K562 (cell line): Measurements from ENCODE around the gene DUS3L. TPM values are rescaled to one million over a fixed set of nuclear protein-coding genes. Genes with fewer than 3 reads are reported as not detected.

Experiments used
- ARNT ChIP-seq, 2 experiments: fragments of 450-650 bp; IDR thresholded peaks; 2 replicates each; pipeline ENCODE4 v1.6.1; 2016; ENCODE audit warnings: mild to moderate bottlenecking in 1 of 2
- BCL6 ChIP-seq: fragments of 250-450 bp; sonication (Bioruptor Pico); IDR thresholded peaks from 2 replicates; pipeline ENCODE4 v1.4.0; 2020
- CREB3 ChIP-seq: fragments of 450-650 bp; conservative IDR thresholded peaks from 2 replicates; pipeline ENCODE4 v1.6.1; 2016; ENCODE audit warnings: missing genetic modification characterization, low read depth, mild to moderate bottlenecking, missing compliant biosample characterization, moderate library complexity
- DACH1 ChIP-seq: fragments of 450-650 bp; IDR thresholded peaks from 2 replicates; pipeline ENCODE4 v1.6.1; 2018; ENCODE audit not compliant: partially characterized antibody
- DMBX1 ChIP-seq: fragments of 250-450 bp; sonication (Bioruptor Pico); IDR thresholded peaks from 2 replicates; pipeline ENCODE4 v1.8.0; 2022; ENCODE audit warnings: inconsistent platforms, mild to moderate bottlenecking, moderate library complexity, borderline replicate concordance
- EGR1 ChIP-seq: fragments of 450-650 bp; conservative IDR thresholded peaks from 2 replicates; pipeline ENCODE4 v1.6.1; 2017; ENCODE audit warnings: mild to moderate bottlenecking
- EHMT2 ChIP-seq: fragments of 450-650 bp; IDR thresholded peaks from 2 replicates; pipeline ENCODE4 v1.6.1; 2018; ENCODE audit warnings: antibody characterized with exemption
- ERF ChIP-seq: fragments of 450-650 bp; formaldehyde crosslinking; IDR thresholded peaks from 2 replicates; pipeline ENCODE4 v1.4.0; 2020; ENCODE audit warnings: mild to moderate bottlenecking, mixed read lengths
- FOXP1 ChIP-seq: sonication (generic); formaldehyde crosslinking; IDR thresholded peaks from 2 replicates; pipeline ENCODE4 v1.8.0; 2022; ENCODE audit warnings: mild to moderate bottlenecking, missing genetic modification reagents
- IRF1 ChIP-seq: sonication (generic); formaldehyde crosslinking; IDR thresholded peaks from 2 replicates; pipeline ENCODE4 v1.8.0; 2022; ENCODE audit warnings: missing genetic modification reagents, mild to moderate bottlenecking, borderline replicate concordance
- JUND ChIP-seq, 2 experiments: IDR thresholded peaks; 2 replicates in 1 of 2; 3 replicates in 1 of 2; pipeline ENCODE4 v1.6.1; 2011; ENCODE audit warnings: borderline replicate concordance in 2 of 2, low read depth in 2 of 2, low read length in 2 of 2, improper control_type of control experiment in 1 of 2, missing biosample characterization in 1 of 2, missing genetic modification characterization in 1 of 2, missing genetic modification reagents in 1 of 2
- MBD2 ChIP-seq: sonication (generic); IDR thresholded peaks from 2 replicates; pipeline ENCODE4 v1.6.1; 2016; ENCODE audit warnings: low read depth, borderline replicate concordance
- MCM5 ChIP-seq: fragments of 450-650 bp; IDR thresholded peaks from 2 replicates; pipeline ENCODE4 v1.6.1; 2016; ENCODE audit warnings: low read depth
- POLR2A ChIP-seq: fragments of 450-650 bp; conservative IDR thresholded peaks from 2 replicates; pipeline ENCODE4 v1.6.1; 2016
- RBM39 ChIP-seq: fragments of 200-400 bp; formaldehyde crosslinking; optimal IDR thresholded peaks from 2 replicates; pipeline ENCODE3; 2018; ENCODE audit warnings: low read depth, low read length
- SAFB ChIP-seq: fragments of 200-400 bp; formaldehyde crosslinking; IDR thresholded peaks from 2 replicates; pipeline ENCODE4 v1.6.1; 2017; ENCODE audit warnings: low read depth, low read length, borderline replicate concordance
- SMAD3 ChIP-seq: fragments of 450-650 bp; formaldehyde crosslinking; conservative IDR thresholded peaks from 2 replicates; pipeline ENCODE4 v1.4.0; 2020; ENCODE audit warnings: mild to moderate bottlenecking
- TAF7 ChIP-seq: fragments of 450-650 bp; IDR thresholded peaks from 2 replicates; pipeline ENCODE4 v1.6.1; 2016; ENCODE audit warnings: missing genetic modification characterization, missing compliant biosample characterization
- TCF7 ChIP-seq: sonication (generic); IDR thresholded peaks from 2 replicates; pipeline ENCODE4 v1.6.1; 2016; ENCODE audit warnings: antibody characterized with exemption, borderline replicate concordance
- TRIM24 ChIP-seq, 2 experiments: fragments of 450-650 bp; IDR thresholded peaks; 2 replicates each; pipeline ENCODE4 v1.6.1; 2016
- TRIM25 ChIP-seq: fragments of 450-650 bp; IDR thresholded peaks from 2 replicates; pipeline ENCODE4 v1.7.0; 2016; ENCODE audit warnings: borderline replicate concordance
- ZBTB43 ChIP-seq: sonication (generic); formaldehyde crosslinking; IDR thresholded peaks from 2 replicates; pipeline ENCODE4 v1.8.0; 2023; ENCODE audit warnings: mild to moderate bottlenecking, missing genetic modification reagents
- ZNF12 ChIP-seq: sonication (generic); formaldehyde crosslinking; IDR thresholded peaks from 2 replicates; pipeline ENCODE4 v1.4.0; 2020; ENCODE audit warnings: mild to moderate bottlenecking, missing genetic modification reagents
- ZNF232 ChIP-seq: sonication (generic); formaldehyde crosslinking; IDR thresholded peaks from 2 replicates; pipeline ENCODE4 v1.8.0; 2022; ENCODE audit warnings: mild to moderate bottlenecking, missing genetic modification reagents
- polyA plus RNA-seq, 8 experiments: library from polyadenylated mRNA; depleted of rRNA in 4 of 8; stranded (reverse) in 5 of 8; unstranded in 3 of 8; fragments of >200 nt; fragmentation: Nextera tagmentation in 2 of 8; fragmentation: Illumina TruSeq in 1 of 8; extraction: Ambion mirVana in 2 of 8; extraction: Trizol in 1 of 8; gene quantifications; 2 replicates each; pipeline versions ENCODE4 v1.2.1 to v1.2.3, GENCODE V29; 2011 to 2014; ENCODE audit warnings: inconsistent platforms in 1 of 8, missing spikeins in 1 of 8
- total RNA-seq, 7 experiments: library from RNA; depleted of rRNA in 6 of 7; stranded (reverse); fragments of >200 nt in 6 of 7; fragmentation: Illumina TruSeq in 2 of 7; extraction: Trizol in 2 of 7; gene quantifications; 2 replicates each; pipeline versions ENCODE4 v1.2.1 to v1.2.3, GENCODE V29; 2011 to 2021; ENCODE audit warnings: low replicate concordance in 1 of 7

The DUS3L gene
- total and polyA plus RNA-seq, 9 of the 15 experiments (the other 6 are each of a cell fraction or from before 2014, with no cell fraction given): 1.7 to 102 (median 77.5) TPM

GRCh38 chr19:5799247-5800241 is 8.6 kb upstream of the DUS3L start (continued):
- no peak for TF ChIP-seq IRF1 (CRISPR knock-in tag)
- TF ChIP-seq MCM5: no peak
- 0 out of 2 replicates have a peak, but pooled peaks have one; percentile 5 for TF ChIP-seq ZNF12 (CRISPR knock-in tag)
- TF ChIP-seq MBD2: peak; percentile 76
- TF ChIP-seq ARNT (IDR thresholded peaks at IDR 0.05): peak; percentile 34 to 67; a peak in 2 of 4 replicates
- TF ChIP-seq SAFB: no peak
- no peak for TF ChIP-seq TCF7
- 0 out of 2 replicates have a peak, but pooled peaks have one; percentile 42 for TF ChIP-seq TRIM25
- TF ChIP-seq RBM39: no peak
- peak; percentile 35 for TF ChIP-seq DACH1
- peak; percentile 54; the same call in 1 of the 2 replicates for TF ChIP-seq JUND (IDR thresholded peaks at IDR 0.05; ENCODE audit: borderline replicate concordance, low read depth, low read length)
- no peak; the same call in 2 of the 3 replicates for TF ChIP-seq JUND (tag; IDR thresholded peaks at IDR 0.05; ENCODE audit: borderline replicate concordance, low read depth, low read length)
- TF ChIP-seq FOXP1 (CRISPR knock-in tag): peak; percentile 78; the same call in 1 of the 2 replicates
- 0 out of 2 replicates have a peak, but pooled peaks have one; percentile 59 for TF ChIP-seq ZBTB43 (CRISPR knock-in tag)
- no peak for TF ChIP-seq BCL6 (CRISPR knock-in tag)
- 0 out of 2 replicates have a peak, but pooled peaks have one; percentile 41 for TF ChIP-seq TAF7 (tag)
- TF ChIP-seq SMAD3 (CRISPR knock-in tag): peak; percentile 86; the same call in 1 of the 2 replicates
- TF ChIP-seq TRIM24 (IDR thresholded peaks at IDR 0.05): peak; percentile 86 to 94
- no peak for TF ChIP-seq EHMT2
- 0 out of 2 replicates have a peak, but pooled peaks have one; percentile 68 for TF ChIP-seq CREB3 (tag)
- TF ChIP-seq ERF: peak; percentile 30; the same call in 1 of the 2 replicates
- peak; percentile 93 for TF ChIP-seq EGR1
- TF ChIP-seq POLR2A: no peak
- peak; percentile 92 for TF ChIP-seq DMBX1 (CRISPR knock-in tag)
- no peak for TF ChIP-seq ZNF232 (CRISPR knock-in tag)
